ENCODE results near the gene KLHL36.
"Not testable (repeated sequence)": the region's sequence is repeated elsewhere in the genome, so short reads cannot be mapped to it uniquely, and the experiment has no call there.

The KLHL36 gene

GRCh38 chr16:84614968-84615813 lies 33.1 kb upstream of the KLHL36 start:
- FAIRE-seq (no peak), DNase-seq (ENCODE audit: low spot score) (no peak)

GRCh38 chr16:84616515-84616914 lies 31.8 kb upstream of the KLHL36 start:
- no peak for DNase-seq (ENCODE audit: low spot score)
- no peak for FAIRE-seq

- FAIRE-seq, result no peak
- no peak for DNase-seq (ENCODE audit: low spot score)
Measured at GRCh38 chr16:84617041-84617790, 31.1 kb upstream of the KLHL36 start.

- FAIRE-seq, result no peak
- peak; percentile 92 for DNase-seq (ENCODE audit: low spot score)
Measured at GRCh38 chr16:84617791-84618580, 30.3 kb upstream of the KLHL36 start, which contains the start of gene COTL1. Gene COTL1, minus strand, starts transcription at chr16:84618078. Its CDS starts 164 bp downstream, at chr16:84617914.

- DNase-seq (ENCODE audit: low spot score), result peak; percentile 99
- FAIRE-seq, result peak; percentile 94
Measured at GRCh38 chr16:84618581-84619460, 29.5 kb upstream of the KLHL36 start.

GRCh38 chr16:84620913-84621312 lies 27.4 kb upstream of the KLHL36 start:
- not testable (repeated sequence) for FAIRE-seq; DNase-seq (ENCODE audit: low spot score)

GRCh38 chr16:84625556-84625955 lies 22.8 kb upstream of the KLHL36 start:
- DNase-seq (ENCODE audit: low spot score) (no peak), FAIRE-seq (no peak)

GRCh38 chr16:84628226-84628731 lies 20.0 kb upstream of the KLHL36 start:
- no peak for FAIRE-seq
- no peak for DNase-seq (ENCODE audit: low spot score)

GRCh38 chr16:84629580-84629979 lies 18.7 kb upstream of the KLHL36 start:
- FAIRE-seq (no peak), DNase-seq (ENCODE audit: low spot score) (no peak)

GRCh38 chr16:84630009-84630408 lies 18.3 kb upstream of the KLHL36 start:
- DNase-seq (ENCODE audit: low spot score) (no peak), FAIRE-seq (no peak)

- FAIRE-seq (no peak), DNase-seq (ENCODE audit: low spot score) (no peak)
Measured at GRCh38 chr16:84630446-84631152, 17.7 kb upstream of the KLHL36 start.

- FAIRE-seq (no peak), DNase-seq (ENCODE audit: low spot score) (no peak)
Measured at GRCh38 chr16:84631153-84631466, 17.2 kb upstream of the KLHL36 start.

- DNase-seq (ENCODE audit: low spot score) (no peak), FAIRE-seq (no peak)
Measured at GRCh38 chr16:84631886-84632285, 16.4 kb upstream of the KLHL36 start.

- FAIRE-seq; DNase-seq (ENCODE audit: low spot score): not testable (repeated sequence)
Measured at GRCh38 chr16:84632862-84633261, 15.4 kb upstream of the KLHL36 start.

GRCh38 chr16:84633622-84634021 lies 14.7 kb upstream of the KLHL36 start:
- FAIRE-seq, result no peak
- no peak for DNase-seq (ENCODE audit: low spot score)

- DNase-seq (ENCODE audit: low spot score) (no peak), FAIRE-seq (no peak)
Measured at GRCh38 chr16:84635702-84636101, 12.6 kb upstream of the KLHL36 start.

GRCh38 chr16:84637709-84638108 lies 10.6 kb upstream of the KLHL36 start:
- DNase-seq (ENCODE audit: low spot score), result no peak

GRCh38 chr16:84638231-84638806 lies 10.0 kb upstream of the KLHL36 start:
- DNase-seq (ENCODE audit: low spot score), result no peak
- FAIRE-seq, result no peak

More at GRCh38 chr16:84637709-84638108, 10.6 kb upstream of the KLHL36 start:
- FAIRE-seq, result no peak

GRCh38 chr16:84640145-84640544 lies 8.2 kb upstream of the KLHL36 start:
- no peak for DNase-seq (ENCODE audit: low spot score)

More at GRCh38 chr16:84640145-84640544, 8.2 kb upstream of the KLHL36 start:
- no peak for FAIRE-seq
